ENCODE results near the gene TRAPPC5. TPM values are rescaled to one million over a fixed set of nuclear protein-coding genes. Genes with fewer than 3 reads are reported as not detected.

The TRAPPC5 gene
- total RNA-seq, 1 donor: 38.8 TPM

DNA sequence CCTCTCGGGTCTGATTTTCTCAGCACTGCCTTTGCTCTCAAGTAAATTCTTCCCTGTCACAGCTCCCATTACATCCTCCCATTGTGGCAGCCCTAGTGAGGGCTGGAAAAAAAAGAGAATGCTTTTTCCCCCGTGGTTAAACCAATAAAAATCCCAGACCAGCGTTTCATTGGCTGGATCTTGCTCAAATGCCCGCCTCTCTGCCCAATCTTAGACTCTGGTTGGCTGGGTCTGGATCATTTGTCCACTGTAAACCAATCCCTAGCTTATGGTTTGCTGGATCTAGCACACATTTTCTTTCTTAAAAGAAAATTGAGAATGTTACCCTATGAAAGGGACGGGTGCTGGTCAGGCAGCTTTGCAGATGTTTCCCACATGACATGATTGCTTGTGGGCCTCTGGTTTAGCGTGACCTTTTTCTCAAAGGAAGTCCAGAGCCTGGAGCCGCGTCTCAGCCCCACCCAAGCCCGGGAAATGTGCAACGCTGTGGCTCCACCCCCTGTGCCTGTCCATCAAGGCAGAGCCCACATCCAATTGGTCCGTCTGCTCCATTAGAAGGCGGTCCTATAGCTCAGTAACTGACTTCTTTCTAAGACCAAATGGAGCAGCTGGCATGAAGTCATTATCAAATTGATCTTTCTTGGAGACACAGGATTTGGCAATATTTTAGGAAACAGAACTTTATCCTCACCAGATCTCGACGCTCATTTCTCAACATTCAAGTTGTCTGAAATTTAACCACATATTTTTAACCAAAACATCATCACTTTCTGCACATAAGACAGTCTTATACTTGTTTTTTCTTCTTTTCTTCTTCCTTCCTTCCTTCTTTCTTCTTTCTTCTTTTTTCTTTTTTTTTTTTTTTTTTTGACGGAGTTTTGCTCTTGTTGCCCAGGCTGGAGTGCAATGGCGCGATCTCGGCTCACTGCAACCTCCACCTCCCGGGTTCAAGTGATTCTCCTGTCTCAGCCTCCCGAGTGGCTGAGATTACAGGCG lies 6.3 kb upstream of the TRAPPC5 start:
- H3K4me3 ChIP-seq (ENCODE audit: low read depth, low read length): no peak overlapping the region
- TF ChIP-seq, protein P1, sequence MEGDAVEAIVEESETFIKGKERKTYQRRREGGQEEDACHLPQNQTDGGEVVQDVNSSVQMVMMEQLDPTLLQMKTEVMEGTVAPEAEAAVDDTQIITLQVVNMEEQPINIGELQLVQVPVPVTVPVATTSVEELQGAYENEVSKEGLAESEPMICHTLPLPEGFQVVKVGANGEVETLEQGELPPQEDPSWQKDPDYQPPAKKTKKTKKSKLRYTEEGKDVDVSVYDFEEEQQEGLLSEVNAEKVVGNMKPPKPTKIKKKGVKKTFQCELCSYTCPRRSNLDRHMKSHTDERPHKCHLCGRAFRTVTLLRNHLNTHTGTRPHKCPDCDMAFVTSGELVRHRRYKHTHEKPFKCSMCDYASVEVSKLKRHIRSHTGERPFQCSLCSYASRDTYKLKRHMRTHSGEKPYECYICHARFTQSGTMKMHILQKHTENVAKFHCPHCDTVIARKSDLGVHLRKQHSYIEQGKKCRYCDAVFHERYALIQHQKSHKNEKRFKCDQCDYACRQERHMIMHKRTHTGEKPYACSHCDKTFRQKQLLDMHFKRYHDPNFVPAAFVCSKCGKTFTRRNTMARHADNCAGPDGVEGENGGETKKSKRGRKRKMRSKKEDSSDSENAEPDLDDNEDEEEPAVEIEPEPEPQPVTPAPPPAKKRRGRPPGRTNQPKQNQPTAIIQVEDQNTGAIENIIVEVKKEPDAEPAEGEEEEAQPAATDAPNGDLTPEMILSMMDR (IDR thresholded peaks at IDR 0.05; ENCODE audit: insufficient read depth, low read length): no peak
- DNase-seq (ENCODE audit: low read depth): peak; percentile 66

DNA sequence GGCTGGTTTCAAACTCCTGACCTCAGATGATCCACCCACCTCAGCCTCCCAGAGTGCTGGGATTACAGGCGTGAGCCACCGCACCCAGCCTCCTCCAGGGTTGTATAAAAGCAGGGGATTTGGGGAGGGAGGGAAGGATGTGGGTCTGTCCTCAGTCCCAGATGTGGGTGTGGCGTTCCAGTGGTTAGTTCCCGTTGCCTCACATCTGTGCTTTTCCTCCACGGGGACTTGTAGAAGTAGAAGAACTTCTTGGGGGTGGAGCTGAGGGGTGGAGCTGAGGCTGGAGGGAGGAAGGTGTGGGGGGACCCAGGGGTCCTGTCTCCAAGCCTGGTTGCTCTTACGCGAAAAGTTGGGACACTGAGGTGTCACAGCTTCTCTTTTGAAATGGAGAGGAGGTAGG lies 4.3 kb upstream of the TRAPPC5 start:
- no peak overlapping the region for H3K4me3 ChIP-seq (ENCODE audit: low read depth, low read length)
- DNase-seq (ENCODE audit: low read depth): no peak
- TF ChIP-seq, protein P1 (IDR thresholded peaks at IDR 0.05; ENCODE audit: insufficient read depth, low read length): no peak

DNA sequence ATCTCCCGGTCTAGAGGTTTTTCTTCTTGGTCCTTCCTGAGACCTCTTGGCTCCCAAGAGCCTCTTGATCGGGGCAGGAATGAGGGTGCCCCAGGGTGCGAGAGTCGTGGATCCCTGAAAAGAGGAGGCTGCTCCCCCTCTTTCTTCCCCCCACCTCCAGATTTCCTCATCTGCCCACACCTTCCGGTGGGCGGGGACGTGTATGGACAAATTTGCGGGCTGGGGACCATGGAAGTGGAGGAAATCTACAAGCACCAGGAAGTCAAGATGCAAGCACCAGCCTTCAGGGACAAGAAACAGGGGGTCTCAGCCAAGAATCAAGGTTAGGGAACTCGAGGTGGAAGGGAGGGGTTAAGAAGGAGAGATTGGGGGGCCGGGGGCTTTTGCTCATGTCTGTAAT lies 3.8 kb upstream of the TRAPPC5 start, which contains the start of gene MCEMP1:
TSS of gene MCEMP1 (plus strand) at position 237 of the 400 bp plus-strand sequence. CDS start at position 268, 31 bp downstream.
- TF ChIP-seq, protein P1 (IDR thresholded peaks at IDR 0.05; ENCODE audit: insufficient read depth, low read length): no peak
- no peak for DNase-seq (ENCODE audit: low read depth)
- no peak within 1 kb of the TSS for H3K4me3 ChIP-seq (ENCODE audit: low read depth, low read length)

DNA sequence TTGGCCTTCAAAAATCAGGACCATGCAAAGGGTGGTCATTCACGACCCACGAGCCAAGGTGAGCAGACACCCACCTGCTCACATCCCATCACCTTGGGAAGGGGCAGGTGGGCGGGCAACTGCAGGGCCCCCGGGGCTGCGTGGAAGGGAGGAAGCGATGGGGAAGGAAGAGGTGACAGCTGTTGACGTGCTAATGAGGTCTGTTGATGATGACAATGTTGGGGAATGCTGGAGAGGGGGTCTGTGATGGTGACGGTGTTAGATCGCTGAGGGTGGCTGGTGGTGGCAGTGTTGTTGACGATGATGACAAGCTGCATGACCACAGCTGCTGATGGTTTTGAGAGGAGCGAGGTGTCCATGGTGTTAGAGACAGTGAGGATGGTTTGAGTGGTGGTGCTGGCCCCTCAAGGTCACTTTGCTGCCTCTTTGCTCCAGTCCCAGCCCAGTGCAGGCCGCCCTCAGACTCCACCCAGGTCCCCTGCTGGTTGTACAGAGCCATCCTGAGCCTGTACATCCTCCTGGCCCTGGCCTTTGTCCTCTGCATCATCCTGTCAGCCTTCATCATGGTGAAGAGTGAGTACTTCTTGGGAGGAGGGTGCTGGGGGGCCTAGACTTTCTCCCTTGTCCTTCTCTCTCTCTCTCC lies 2.8 kb upstream of the TRAPPC5 start:
- H3K4me3 ChIP-seq (ENCODE audit: low read depth, low read length): no peak overlapping the region
- TF ChIP-seq, protein P1 (IDR thresholded peaks at IDR 0.05; ENCODE audit: insufficient read depth, low read length): no peak
- DNase-seq (ENCODE audit: low read depth): no peak

DNA sequence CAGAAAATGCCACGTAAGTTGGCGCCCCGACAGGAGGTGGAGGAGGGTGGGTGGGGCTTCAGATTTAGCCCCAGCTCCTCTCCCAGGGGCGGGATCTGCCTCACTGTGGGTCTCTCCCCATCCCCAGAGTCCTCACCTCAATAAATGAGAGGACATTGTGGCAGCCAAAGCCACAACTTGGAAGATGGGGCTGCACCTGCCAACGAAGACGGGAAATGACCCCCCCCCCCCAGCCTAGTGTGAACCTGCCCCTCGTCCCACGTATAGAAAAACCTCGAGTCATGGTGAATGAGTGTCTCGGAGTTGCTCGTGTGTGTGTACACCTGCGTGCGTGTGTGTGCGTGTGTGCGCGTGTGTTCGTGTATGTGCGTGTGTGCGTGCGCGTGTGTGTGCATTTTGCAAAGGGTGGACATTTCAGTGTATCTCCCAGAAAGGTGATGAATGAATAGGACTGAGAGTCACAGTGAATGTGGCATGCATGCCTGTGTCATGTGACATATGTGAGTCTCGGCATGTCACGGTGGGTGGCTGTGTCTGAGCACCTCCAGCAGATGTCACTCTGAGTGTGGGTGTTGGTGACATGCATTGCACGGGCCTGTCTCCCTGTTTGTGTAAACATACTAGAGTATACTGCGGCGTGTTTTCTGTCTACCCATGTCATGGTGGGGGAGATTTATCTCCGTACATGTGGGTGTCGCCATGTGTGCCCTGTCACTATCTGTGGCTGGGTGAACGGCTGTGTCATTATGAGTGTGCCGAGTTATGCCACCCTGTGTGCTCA lies 1.5 kb upstream of the TRAPPC5 start:
- no peak overlapping the region for H3K4me3 ChIP-seq (ENCODE audit: low read depth, low read length)
- TF ChIP-seq, protein P1 (IDR thresholded peaks at IDR 0.05; ENCODE audit: insufficient read depth, low read length): no peak
- no peak for DNase-seq (ENCODE audit: low read depth)
